ENCODE data around the gene CNTD1. TPM values are rescaled to one million over a fixed set of nuclear protein-coding genes. Genes with fewer than 3 reads are reported as not detected.
A peak's percentile ranks its signal among the peaks of the same experiment; 100 is the strongest.

Gene CNTD1
- total and polyA plus RNA-seq, 2 of the 4 experiments (the other 2 are of a cell fraction): not detected

GRCh38 chr17:42853968-42854790, 55.5 kb downstream of the CNTD1 start:
- H4K20me1 ChIP-seq (ENCODE audit: insufficient read depth, low read length): no peaks in the 10 kb centered on the region
- no peaks in the 10 kb centered on the region for H3K36me3 ChIP-seq (ENCODE audit: control insufficient read depth, insufficient read depth, low read length)
- H4K91ac ChIP-seq (ENCODE audit: insufficient read depth, low read depth, low read length): no peak overlapping the region
- H2BK120ac ChIP-seq (ENCODE audit: low read depth, low read length): no peak overlapping the region
- H2BK15ac ChIP-seq (ENCODE audit: low read depth, low read length): no peak overlapping the region
- H3K27ac ChIP-seq (ENCODE audit: insufficient read depth, low read length): no peak overlapping the region
- H4K8ac ChIP-seq (ENCODE audit: low read depth in 2 of 2, low read length in 2 of 2): no peak overlapping the region
- 80% methylated on average over 1 of the region's 15 CpGs; no CpG with 5 or more reads in 1 of the 2 experiments for WGBS, 2 experiments (ENCODE audit: extremely low coverage in 2 of 2, insufficient read length in 1 of 2)
- H3K4ac ChIP-seq (ENCODE audit: low read depth, low read length): no peak overlapping the region
- no peaks in the 10 kb centered on the region for H3K9me3 ChIP-seq (ENCODE audit: control insufficient read depth, insufficient read depth, low read length)
- no peak overlapping the region for H2BK20ac ChIP-seq (ENCODE audit: low read depth, low read length)
- H2AK5ac ChIP-seq (ENCODE audit: low read depth, low read length): no peak overlapping the region
- dilution Hi-C loops (cut with HindIII; ENCODE audit: low sequenced_read_pairs, unreplicated experiment) (no loop called here), in situ Hi-C loops (cut with MboI; ENCODE audit: low sequenced_read_pairs) (no loop called here), intact Hi-C loops (cut with micrococcal nuclease) (no loop called here)
- peaks cover 23% of the 10 kb centered on the region for H3K27me3 ChIP-seq (ENCODE audit: control insufficient read depth, insufficient read depth, low read length)
- no peak overlapping the region for H3K14ac ChIP-seq (replicated peaks; ENCODE audit: low read depth, low read length)
- no peak overlapping the region for H3K9ac ChIP-seq (ENCODE audit: low read depth, low read length)
- H3K79me1 ChIP-seq (ENCODE audit: low read depth in 1 of 2, low read length in 2 of 2): no peaks in the 10 kb centered on the region
- no peak overlapping the region for H3K4me3 ChIP-seq (ENCODE audit: insufficient read depth, low read depth, low read length)
- BruUV-seq (replicated peaks): no TSS peak
- no peak overlapping the region for H3K4me2 ChIP-seq (ENCODE audit: low read depth, low read length)
- DNase-seq: no peak
- H3K18ac ChIP-seq (ENCODE audit: low read depth, low read length): no peak overlapping the region
- 0 out of 2 replicates have a peak, but pooled peaks cover 6% of the 10 kb centered on the region for H3K9me1 ChIP-seq (ENCODE audit: insufficient read depth, low read length)
- no peak for TF ChIP-seq MAFK (IDR thresholded peaks at IDR 0.05; ENCODE audit: low read depth, low read length)
- no peak for TF ChIP-seq ELK1 (IDR thresholded peaks at IDR 0.05; ENCODE audit: borderline replicate concordance, low read depth, low read length)
- TF ChIP-seq SMC3 (IDR thresholded peaks at IDR 0.05; ENCODE audit: low read depth, low read length): no peak
- TF ChIP-seq FOS (IDR thresholded peaks at IDR 0.05; ENCODE audit: low read depth, low read length): no peak
- no peak for TF ChIP-seq CTCF (conservative IDR thresholded peaks at IDR 0.05; ENCODE audit: low read depth, low read length)
- TF ChIP-seq MAZ (IDR thresholded peaks at IDR 0.05; ENCODE audit: borderline replicate concordance, low read depth, low read length): no peak
- TF ChIP-seq MXI1 (IDR thresholded peaks at IDR 0.05; ENCODE audit: borderline replicate concordance, low read depth, low read length): no peak
- TF ChIP-seq RFX5 (IDR thresholded peaks at IDR 0.05; ENCODE audit: low read depth, low read length): no peak
- TF ChIP-seq POLR2A (IDR thresholded peaks at IDR 0.05; ENCODE audit: low read depth, low read length): no peak
- TF ChIP-seq USF2 (IDR thresholded peaks at IDR 0.05; ENCODE audit: low read depth, low read length): no peak
- peak overlapping the region; percentile 23 for H2AFZ ChIP-seq (replicated peaks; ENCODE audit: low read length, poor library complexity)
- ATAC-seq (ENCODE audit: low read depth): no peak
- no peak overlapping the region for H2AK9ac ChIP-seq (replicated peaks; ENCODE audit: low read depth, low read length, poor library complexity)
- peaks cover 4% of the 10 kb centered on the region; the same call in 1 of the 2 replicates for H3K4me1 ChIP-seq (ENCODE audit: control insufficient read depth, insufficient read depth, low read length)
- no peak overlapping the region for H4K5ac ChIP-seq (ENCODE audit: low read depth, low read length)
- H3K56ac ChIP-seq (ENCODE audit: extremely low read depth, insufficient read depth, low read length): no peak overlapping the region
- ChIA-PET POLR2A (ENCODE audit: unreplicated experiment) (no interaction called here), CTCF (no interaction called here)
- H3K23ac ChIP-seq (ENCODE audit: low read depth, low read length): no peak overlapping the region
- no peak overlapping the region for H2BK5ac ChIP-seq (ENCODE audit: low read depth, low read length, poor library complexity, severe bottlenecking)
